Stimulated activated CD4-positive, alpha-beta T cell treated with anti-CD3 and anti-CD28 coated beads, Interleukin-1b, Interleukin-23, amount 100 ng/mL, for 4 hours (primary cell): Measurements from ENCODE around the gene PSG4.
"Not testable (repeated sequence)": the region's sequence is repeated elsewhere in the genome, so short reads cannot be mapped to it uniquely, and the experiment has no call there.

Source experiments
- DNase-seq, 2 donors: peaks; one replicate each; pipeline ENCODE4 v3.0.0-alpha.2; 2020; ENCODE audit warnings: low read depth in 2 of 2

Gene PSG4

DNA sequence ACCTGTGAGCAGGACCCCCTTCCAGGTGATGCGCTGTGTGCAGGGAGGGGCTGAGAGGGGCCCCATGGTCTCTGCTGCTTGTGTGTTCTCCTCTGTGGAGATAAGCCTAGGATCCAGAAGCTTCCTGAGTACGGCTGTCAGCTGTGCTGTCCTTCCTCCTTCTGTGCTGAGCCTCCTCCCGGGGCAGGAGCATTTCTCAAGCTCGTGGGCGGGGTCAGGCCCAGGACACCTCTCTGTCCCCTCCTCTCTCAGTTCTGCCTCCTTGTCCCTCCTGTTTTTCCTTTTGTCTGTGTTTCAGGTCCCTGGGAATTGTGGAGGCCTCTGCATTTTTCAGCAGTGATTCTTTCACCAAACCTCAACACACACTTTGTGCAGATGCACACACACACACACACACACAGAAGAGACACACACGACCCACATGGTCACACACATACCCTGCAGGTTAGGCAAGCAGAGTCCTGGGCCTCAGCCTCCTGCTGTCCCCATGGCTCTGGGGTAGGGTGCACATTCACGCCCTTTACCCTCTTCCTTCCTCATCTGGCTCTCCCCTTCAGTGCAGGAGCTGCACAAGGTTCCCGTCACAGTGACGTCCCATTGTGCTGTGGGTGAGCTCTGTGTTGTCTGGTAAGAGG is at the start of gene PSG4:
TSS of gene PSG4 (minus strand) at position 168 of the 635 bp plus-strand sequence. CDS start at position 66, 102 bp downstream.
- DNase-seq, result not testable (repeated sequence)

DNA sequence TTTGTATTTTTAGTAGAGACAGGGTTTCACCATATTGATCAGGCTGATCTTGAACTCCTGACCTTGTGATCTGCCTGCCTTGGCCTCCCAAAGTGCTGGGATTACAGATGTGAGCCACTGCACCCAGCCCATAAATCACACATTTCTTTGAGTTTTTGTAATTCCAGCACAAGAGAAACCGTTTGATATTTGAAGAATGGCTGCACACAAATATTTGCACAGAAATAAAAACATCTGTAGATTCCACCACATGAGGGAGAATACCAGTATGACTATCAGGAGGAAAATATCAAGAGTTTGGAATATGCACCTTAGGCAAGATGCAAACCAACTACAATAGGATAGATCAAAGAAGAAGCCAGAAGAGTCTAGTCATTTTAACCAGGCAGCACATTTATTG is 46.0 kb upstream of the PSG4 start:
- DNase-seq, result not testable (repeated sequence)

DNA sequence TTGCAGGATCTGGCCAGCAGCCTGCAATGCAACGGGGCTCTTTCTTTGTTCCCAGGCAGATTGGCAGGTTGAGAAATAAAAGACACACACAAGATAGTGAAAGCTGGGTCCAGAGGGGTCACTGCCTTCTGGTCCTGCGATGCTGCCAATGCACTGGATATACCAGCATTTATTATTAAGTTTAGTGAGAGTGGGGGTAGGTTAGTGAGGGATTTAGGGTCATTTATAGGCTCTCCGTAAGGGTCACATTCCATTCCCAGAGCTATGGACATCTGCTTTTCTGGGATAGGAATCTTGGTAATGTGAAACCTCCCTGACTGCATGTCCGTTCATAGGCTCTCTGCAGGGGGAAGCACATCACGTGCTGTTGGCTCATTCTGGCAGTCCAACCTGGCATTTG is 44.9 kb upstream of the PSG4 start:
- not testable (repeated sequence) for DNase-seq

DNA sequence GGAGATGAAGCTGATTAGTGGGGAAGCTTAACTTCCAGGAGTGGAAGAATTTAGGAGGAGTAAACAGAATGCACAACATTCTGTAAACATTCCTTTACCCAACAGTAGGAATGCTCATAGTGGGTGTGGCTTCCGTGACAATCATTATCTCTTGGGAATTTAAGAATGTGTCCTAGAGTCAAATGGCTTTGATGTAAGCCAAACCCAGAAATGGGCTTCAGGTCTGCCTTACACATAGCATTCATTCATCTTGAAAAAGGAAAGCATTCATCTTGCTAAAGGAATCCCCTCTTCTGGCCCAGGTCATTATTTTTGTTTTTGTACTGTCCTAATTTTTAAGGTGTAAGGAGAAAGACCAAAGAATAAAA is 43.2 kb upstream of the PSG4 start:
- DNase-seq, result not testable (repeated sequence)

DNA sequence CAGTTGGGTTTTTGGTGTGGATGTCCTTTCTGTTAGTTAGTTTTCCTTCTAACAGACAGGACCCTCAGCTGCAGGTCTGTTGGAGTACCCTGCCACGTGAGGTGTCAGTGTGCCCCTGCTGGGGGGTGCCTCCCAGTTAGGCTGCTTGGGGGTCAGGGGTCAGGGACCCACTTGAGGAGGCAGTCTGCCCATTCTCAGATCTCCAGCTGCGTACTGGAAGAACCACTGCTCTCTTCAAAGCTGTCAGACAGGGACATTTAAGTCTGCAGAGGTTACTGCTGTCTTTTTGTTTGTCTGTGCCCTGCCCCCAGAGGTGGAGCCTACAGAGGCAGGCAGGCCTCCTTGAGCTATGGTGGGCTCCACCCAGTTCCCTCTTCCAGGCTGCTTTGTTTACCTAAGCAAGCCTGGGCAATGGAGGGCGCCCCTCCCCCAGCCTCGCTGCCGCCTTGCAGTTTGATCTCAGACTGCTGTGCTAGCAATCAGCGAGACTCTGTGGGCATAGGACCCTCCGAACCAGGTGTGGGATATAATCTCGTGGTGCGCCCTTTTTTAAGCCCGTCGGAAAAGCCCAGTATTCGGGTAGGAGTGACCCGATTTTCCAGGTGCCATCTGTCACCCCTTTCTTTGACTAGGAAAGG is 41.9 kb upstream of the PSG4 start:
- DNase-seq, result not testable (repeated sequence)

- not testable (repeated sequence) for DNase-seq
Measured at GRCh38 chr19:43245848-43246247, 40.4 kb upstream of the PSG4 start.

GRCh38 chr19:43242211-43242610 is 36.8 kb upstream of the PSG4 start:
- DNase-seq, result not testable (repeated sequence)

DNA sequence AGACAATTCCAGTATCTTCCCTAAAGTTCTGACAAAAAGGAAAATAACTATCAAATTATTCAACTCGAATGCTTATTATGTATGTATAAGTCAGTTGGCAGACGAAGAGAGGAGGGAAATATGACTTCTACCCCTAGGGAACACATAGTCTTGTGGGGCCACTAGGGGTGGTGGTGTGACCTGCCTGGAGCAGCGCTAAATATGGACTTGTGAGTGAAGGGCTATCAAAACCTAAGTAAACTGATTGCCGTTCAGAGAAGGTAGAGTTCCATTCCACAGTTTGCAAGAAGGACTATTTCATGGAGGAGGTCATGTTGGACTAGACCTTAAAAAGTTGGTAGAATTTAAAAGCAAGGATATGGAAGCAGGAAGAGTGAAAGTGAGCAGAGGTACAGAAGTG is 32.8 kb upstream of the PSG4 start:
- DNase-seq, result not testable (repeated sequence)

DNA sequence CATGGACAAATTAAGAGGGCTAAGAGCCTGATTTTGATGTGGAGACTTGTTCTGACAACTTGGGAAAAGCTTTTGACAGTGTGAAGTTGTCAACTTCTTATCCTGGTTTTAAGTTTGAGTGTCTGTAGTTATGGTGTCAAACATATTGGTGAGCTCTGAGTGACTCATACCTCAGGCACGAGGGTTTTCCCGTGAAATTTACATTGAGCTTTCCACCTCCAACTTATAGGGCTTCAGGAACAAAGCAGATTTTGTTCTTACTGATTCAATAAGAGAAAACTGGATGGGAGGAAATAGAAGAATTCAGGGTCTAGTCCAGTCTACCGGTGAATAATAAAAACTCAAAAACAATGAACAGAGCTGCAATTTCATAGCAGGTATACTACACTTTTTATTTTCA is 30.2 kb upstream of the PSG4 start:
- not testable (repeated sequence) for DNase-seq

DNA sequence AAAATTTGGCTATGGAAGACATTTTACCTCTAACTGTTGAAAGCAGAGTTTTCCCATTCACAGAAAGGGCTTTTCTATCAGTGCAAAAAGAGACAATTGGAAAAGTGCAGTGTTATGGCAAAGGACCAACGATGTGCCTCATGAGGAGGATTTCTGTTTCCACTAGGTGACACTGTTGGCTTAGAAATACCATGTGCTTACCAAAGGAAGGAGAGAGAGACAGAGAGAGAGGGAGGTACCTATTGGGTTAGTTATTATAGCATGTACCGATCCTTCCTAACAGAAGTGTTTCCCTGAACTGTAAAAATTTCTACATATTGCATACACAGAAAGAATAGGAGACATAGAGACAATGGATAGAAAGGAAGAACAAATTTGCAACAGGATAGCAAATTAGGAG is 23.9 kb upstream of the PSG4 start:
- no peak for DNase-seq

DNA sequence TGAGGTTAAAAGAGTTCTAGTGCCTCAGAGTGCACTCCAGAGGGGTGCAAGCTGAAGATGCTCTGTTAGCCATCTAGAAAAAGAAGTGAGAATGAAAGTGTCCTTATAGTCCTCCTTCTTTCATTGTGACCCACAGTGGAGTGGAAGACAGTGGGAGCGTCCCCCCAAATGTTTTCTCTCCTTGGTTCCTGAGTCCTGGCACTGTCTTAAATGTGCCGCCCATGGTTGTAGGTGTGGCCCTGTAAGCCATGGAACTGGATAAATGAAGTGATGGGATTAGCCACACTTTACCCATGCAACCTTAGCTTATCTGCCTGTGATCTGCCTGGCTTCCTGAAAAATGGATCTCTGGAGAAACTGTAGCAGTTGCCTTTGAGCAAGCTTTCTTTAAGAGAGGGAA is 23.3 kb upstream of the PSG4 start:
- DNase-seq, result not testable (repeated sequence)

DNA sequence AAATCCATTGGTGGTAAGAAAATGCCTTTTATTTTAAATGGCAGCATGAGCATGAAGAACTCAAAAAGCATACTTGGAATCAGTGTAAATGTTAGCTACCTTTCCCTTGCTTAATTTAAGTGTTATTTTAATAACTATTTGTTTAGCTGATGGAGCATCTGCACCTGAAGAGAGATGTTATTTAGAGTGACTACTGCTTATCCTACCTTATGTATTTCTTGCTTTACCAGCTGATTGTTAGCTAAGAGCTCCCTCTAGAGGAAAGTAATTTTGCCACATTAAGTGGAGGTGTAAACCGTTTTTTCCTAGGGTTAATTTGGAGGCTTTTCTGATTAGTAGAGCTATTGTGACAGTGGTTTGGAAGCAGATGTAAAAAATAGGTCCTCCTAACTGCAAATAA is 21.5 kb upstream of the PSG4 start:
- not testable (repeated sequence) for DNase-seq

GRCh38 chr19:43224855-43225253 is 19.4 kb upstream of the PSG4 start:
- DNase-seq, result no peak

DNA sequence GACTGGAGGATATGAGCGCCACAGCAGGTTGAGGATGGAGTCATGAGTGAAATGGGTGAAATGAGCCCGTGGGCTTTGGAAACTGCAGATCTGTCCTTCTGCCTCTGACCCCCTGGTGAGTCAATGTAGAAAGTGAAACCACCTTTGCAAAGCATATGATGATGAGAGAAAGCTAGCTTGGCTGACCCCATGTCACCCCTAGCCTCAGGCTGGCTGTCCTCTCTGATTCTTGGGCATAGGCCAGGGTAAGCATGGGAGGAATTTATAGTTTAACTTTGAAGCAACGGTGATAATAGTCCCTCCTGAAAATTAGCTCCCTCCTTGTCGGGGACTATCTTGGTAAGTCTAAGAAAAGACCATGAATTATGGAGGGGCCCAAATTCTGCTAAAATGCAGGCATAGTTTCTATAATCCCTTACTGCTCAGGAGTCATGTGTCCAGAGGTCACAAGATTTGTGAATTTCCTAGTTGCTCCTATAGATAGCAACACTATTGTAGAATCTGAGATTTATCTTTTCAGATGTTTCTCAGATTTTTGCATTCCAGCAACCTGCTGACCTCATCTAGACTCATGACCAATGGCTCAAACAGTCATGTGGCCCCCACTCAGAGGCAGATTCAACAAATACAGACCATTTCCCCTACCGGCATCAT is 18.9 kb upstream of the PSG4 start:
- DNase-seq, result not testable (repeated sequence)

- not testable (repeated sequence) for DNase-seq
Measured at GRCh38 chr19:43221891-43222290, 16.5 kb upstream of the PSG4 start.

DNA sequence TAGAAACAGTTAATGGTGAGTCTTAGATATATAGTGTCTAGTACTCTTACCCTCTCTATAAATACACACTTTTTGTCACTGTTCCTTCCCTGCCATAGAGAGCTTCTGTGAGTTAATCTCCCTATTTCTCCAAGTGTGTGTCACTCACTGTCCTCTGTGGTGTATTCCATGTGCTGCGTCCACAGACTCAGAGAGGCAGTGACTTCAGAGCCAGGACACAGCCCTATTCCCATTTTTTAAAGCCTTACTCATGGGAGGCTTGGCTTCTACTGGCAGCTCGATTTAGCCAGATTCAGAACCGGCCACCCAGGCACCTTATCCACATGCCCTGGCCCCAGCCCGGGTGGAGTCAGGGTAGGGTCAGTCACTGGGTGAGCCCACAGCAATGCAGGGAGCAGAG is 13.7 kb upstream of the PSG4 start:
- not testable (repeated sequence) for DNase-seq

DNA sequence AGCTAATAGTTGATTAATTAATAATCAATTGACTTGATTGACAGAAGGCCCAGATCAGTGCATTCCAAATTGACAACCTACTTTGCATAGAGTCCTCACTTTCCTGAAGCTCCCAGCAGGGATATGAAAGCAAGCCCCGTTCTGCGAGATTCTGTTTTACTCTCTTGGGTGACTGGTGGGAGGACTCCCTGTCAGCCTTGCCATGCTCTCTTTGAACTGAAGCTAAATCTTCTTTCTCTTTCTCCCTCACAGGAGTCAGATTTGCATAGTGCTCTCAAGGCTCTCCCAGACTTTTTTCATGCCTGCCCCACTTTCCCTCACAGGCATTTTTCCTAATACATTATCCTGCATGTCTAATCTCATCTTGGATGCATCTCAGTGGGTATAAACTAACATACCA is 10.4 kb upstream of the PSG4 start:
- not testable (repeated sequence) for DNase-seq

GRCh38 chr19:43207991-43208390 is 2.6 kb upstream of the PSG4 start:
- DNase-seq, result no peak

- not testable (repeated sequence) for DNase-seq
Measured at GRCh38 chr19:43207174-43207573, 1.7 kb upstream of the PSG4 start.

DNA sequence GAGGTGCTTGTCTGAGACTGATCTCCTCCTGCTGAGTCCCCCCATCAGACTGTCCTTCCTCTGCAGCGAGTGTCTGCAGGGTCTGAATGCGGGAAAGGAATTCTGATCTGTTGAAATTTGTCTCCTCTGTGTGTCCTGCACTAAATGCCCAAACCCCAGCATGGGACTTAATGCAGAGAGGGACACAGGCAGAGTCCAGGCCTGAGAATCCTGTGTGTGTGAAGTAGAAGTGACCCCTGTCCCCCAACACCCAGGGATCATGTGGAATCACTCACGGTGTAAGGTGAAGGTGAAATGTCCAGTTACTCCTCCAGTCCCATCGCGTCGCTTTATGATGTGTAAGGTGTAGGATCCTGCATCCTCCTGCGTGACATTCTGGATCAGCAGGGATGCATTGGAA is 1.8 kb downstream of the PSG4 start:
- DNase-seq, result not testable (repeated sequence)

DNA sequence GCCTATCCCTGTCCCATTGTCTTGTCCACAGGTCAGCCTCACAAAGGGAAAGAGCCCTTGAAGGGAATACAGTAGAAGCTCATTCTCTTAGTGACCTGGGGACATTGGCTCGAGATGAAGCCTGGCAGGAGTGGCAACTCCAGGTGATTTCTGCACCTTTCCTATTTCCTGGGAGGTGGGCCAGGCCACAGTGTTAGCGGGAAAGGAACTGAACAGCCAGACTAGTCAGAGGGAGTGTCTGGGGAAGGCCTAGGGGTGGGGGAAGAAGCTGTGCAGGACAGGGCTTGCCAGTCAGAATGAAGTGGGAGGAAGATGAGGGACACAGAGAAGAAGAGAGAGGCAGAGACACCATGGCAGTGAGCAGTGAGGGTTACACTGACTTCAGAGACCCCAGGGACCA is 3.5 kb downstream of the PSG4 start:
- DNase-seq, result not testable (repeated sequence)

GRCh38 chr19:43201337-43201801 is 4.1 kb downstream of the PSG4 start:
- not testable (repeated sequence) for DNase-seq
